ENCODE results near the gene TMEM97.
"Not testable (repeated sequence)": the region's sequence is repeated elsewhere in the genome, so short reads cannot be mapped to it uniquely, and the experiment has no call there.

TMEM97 gene

GRCh38 chr17:28335959-28336871 lies 17.2 kb downstream of the TMEM97 start:
- Histone ChIP-seq H3K27ac (ENCODE audit: low read depth, low read length, severe bottlenecking) (peak overlapping the region; percentile 97), H3K36me3 (ENCODE audit: control insufficient read depth, insufficient read depth, low read length) (peaks cover 44% of the 10 kb centered on the region), H3K4me3 (ENCODE audit: extremely low read depth, insufficient read depth, low read length, poor library complexity, severe bottlenecking) (peak overlapping the region; percentile 90), H3K4me1 (ENCODE audit: control insufficient read depth, insufficient read depth, low read length, poor library complexity, severe bottlenecking) (peaks cover 27% of the 10 kb centered on the region), H3K9me3 (ENCODE audit: control insufficient read depth, low read length) (no peaks in the 10 kb centered on the region)
- 3 to 4% methylated on average over 19 to 28 of the region's 29 CpGs for WGBS, 2 experiments (ENCODE audit: insufficient coverage in 2 of 2)

GRCh38 chr17:28338056-28338768 lies 19.2 kb downstream of the TMEM97 start:
- Histone ChIP-seq H3K27ac (ENCODE audit: low read depth, low read length, severe bottlenecking) (peak overlapping the region; percentile 73), H3K36me3 (ENCODE audit: control insufficient read depth, insufficient read depth, low read length) (peaks cover 63% of the 10 kb centered on the region), H3K9me3 (ENCODE audit: control insufficient read depth, low read length) (no peaks in the 10 kb centered on the region), H3K4me1 (ENCODE audit: control insufficient read depth, insufficient read depth, low read length, poor library complexity, severe bottlenecking) (peaks cover 27% of the 10 kb centered on the region), H3K4me3 (ENCODE audit: extremely low read depth, insufficient read depth, low read length, poor library complexity, severe bottlenecking) (peak overlapping the region; percentile 14)
- WGBS, 2 experiments (ENCODE audit: insufficient coverage in 2 of 2), result 78 to 80% methylated on average over 2 to 3 of the region's 5 CpGs

GRCh38 chr17:28338769-28339212 lies 19.8 kb downstream of the TMEM97 start:
- 82 to 93% methylated on average over 4 to 7 of the region's 8 CpGs for WGBS, 2 experiments (ENCODE audit: insufficient coverage in 2 of 2)
- Histone ChIP-seq H3K4me1 (ENCODE audit: control insufficient read depth, insufficient read depth, low read length, poor library complexity, severe bottlenecking) (peaks cover 27% of the 10 kb centered on the region), H3K27ac (ENCODE audit: low read depth, low read length, severe bottlenecking) (peak overlapping the region; percentile 73), H3K36me3 (ENCODE audit: control insufficient read depth, insufficient read depth, low read length) (peaks cover 67% of the 10 kb centered on the region)
- not testable (repeated sequence) for H3K4me3 ChIP-seq (ENCODE audit: extremely low read depth, insufficient read depth, low read length, poor library complexity, severe bottlenecking); H3K9me3 ChIP-seq (ENCODE audit: control insufficient read depth, low read length)

- no peaks in the 10 kb centered on the region for H3K9me3 ChIP-seq (ENCODE audit: control insufficient read depth, low read length)
- no peak overlapping the region for H3K27ac ChIP-seq (ENCODE audit: low read depth, low read length, severe bottlenecking)
- no peak overlapping the region for H3K4me3 ChIP-seq (ENCODE audit: extremely low read depth, insufficient read depth, low read length, poor library complexity, severe bottlenecking)
- peaks cover 74% of the 10 kb centered on the region for H3K36me3 ChIP-seq (ENCODE audit: control insufficient read depth, insufficient read depth, low read length)
- peaks cover 25% of the 10 kb centered on the region for H3K4me1 ChIP-seq (ENCODE audit: control insufficient read depth, insufficient read depth, low read length, poor library complexity, severe bottlenecking)
- 97 to 100% methylated on average over 9 to 15 of the region's 15 CpGs for WGBS, 2 experiments (ENCODE audit: insufficient coverage in 2 of 2)
These were observed 20.4 kb downstream of the TMEM97 start for GRCh38 chr17:28339431-28339830.

- Histone ChIP-seq H3K36me3 (ENCODE audit: control insufficient read depth, insufficient read depth, low read length) (peaks cover 83% of the 10 kb centered on the region), H3K9me3 (ENCODE audit: control insufficient read depth, low read length) (no peaks in the 10 kb centered on the region), H3K4me1 (ENCODE audit: control insufficient read depth, insufficient read depth, low read length, poor library complexity, severe bottlenecking) (peaks cover 33% of the 10 kb centered on the region), H3K4me3 (ENCODE audit: extremely low read depth, insufficient read depth, low read length, poor library complexity, severe bottlenecking) (no peak overlapping the region), H3K27ac (ENCODE audit: low read depth, low read length, severe bottlenecking) (no peak overlapping the region)
- 97 to 100% methylated on average over 4 of the region's 6 CpGs for WGBS, 2 experiments (ENCODE audit: insufficient coverage in 2 of 2)
These were observed 21.4 kb downstream of the TMEM97 start for GRCh38 chr17:28340374-28340773.

- WGBS, 2 experiments (ENCODE audit: insufficient coverage in 2 of 2), result 93 to 98% methylated on average over 9 to 11 of the region's 11 CpGs
- Histone ChIP-seq H3K4me3 (ENCODE audit: extremely low read depth, insufficient read depth, low read length, poor library complexity, severe bottlenecking) (no peak overlapping the region), H3K9me3 (ENCODE audit: control insufficient read depth, low read length) (no peaks in the 10 kb centered on the region), H3K36me3 (ENCODE audit: control insufficient read depth, insufficient read depth, low read length) (peaks cover 94% of the 10 kb centered on the region), H3K4me1 (ENCODE audit: control insufficient read depth, insufficient read depth, low read length, poor library complexity, severe bottlenecking) (peaks cover 42% of the 10 kb centered on the region), H3K27ac (ENCODE audit: low read depth, low read length, severe bottlenecking) (no peak overlapping the region)
These were observed 22.5 kb downstream of the TMEM97 start for GRCh38 chr17:28341516-28341915.

- Histone ChIP-seq H3K4me1 (ENCODE audit: control insufficient read depth, insufficient read depth, low read length, poor library complexity, severe bottlenecking) (peaks cover 44% of the 10 kb centered on the region), H3K4me3 (ENCODE audit: extremely low read depth, insufficient read depth, low read length, poor library complexity, severe bottlenecking) (no peak overlapping the region), H3K27ac (ENCODE audit: low read depth, low read length, severe bottlenecking) (no peak overlapping the region), H3K9me3 (ENCODE audit: control insufficient read depth, low read length) (no peaks in the 10 kb centered on the region), H3K36me3 (ENCODE audit: control insufficient read depth, insufficient read depth, low read length) (peaks cover 95% of the 10 kb centered on the region)
- 97% methylated on average over 14 of the region's 14 CpGs for WGBS, 2 experiments (ENCODE audit: insufficient coverage in 2 of 2)
These were observed 23.3 kb downstream of the TMEM97 start for GRCh38 chr17:28342313-28342712.

- Histone ChIP-seq H3K9me3 (ENCODE audit: control insufficient read depth, low read length) (no peaks in the 10 kb centered on the region), H3K4me3 (ENCODE audit: extremely low read depth, insufficient read depth, low read length, poor library complexity, severe bottlenecking) (no peak overlapping the region), H3K27ac (ENCODE audit: low read depth, low read length, severe bottlenecking) (no peak overlapping the region), H3K36me3 (ENCODE audit: control insufficient read depth, insufficient read depth, low read length) (peaks cover 97% of the 10 kb centered on the region), H3K4me1 (ENCODE audit: control insufficient read depth, insufficient read depth, low read length, poor library complexity, severe bottlenecking) (peaks cover 41% of the 10 kb centered on the region)
- WGBS, 2 experiments (ENCODE audit: insufficient coverage in 2 of 2), result 95 to 98% methylated on average over 9 to 10 of the region's 10 CpGs
These were observed 24.5 kb downstream of the TMEM97 start for GRCh38 chr17:28343491-28343932.

GRCh38 chr17:28344011-28344410 lies 25.0 kb downstream of the TMEM97 start:
- peaks cover 38% of the 10 kb centered on the region for H3K4me1 ChIP-seq (ENCODE audit: control insufficient read depth, insufficient read depth, low read length, poor library complexity, severe bottlenecking)
- 93 to 100% methylated on average over 8 to 9 of the region's 9 CpGs for WGBS, 2 experiments (ENCODE audit: insufficient coverage in 2 of 2)
- no peaks in the 10 kb centered on the region for H3K9me3 ChIP-seq (ENCODE audit: control insufficient read depth, low read length)
- H3K27ac ChIP-seq (ENCODE audit: low read depth, low read length, severe bottlenecking), result no peak overlapping the region
- H3K36me3 ChIP-seq (ENCODE audit: control insufficient read depth, insufficient read depth, low read length), result peaks cover 97% of the 10 kb centered on the region
- H3K4me3 ChIP-seq (ENCODE audit: extremely low read depth, insufficient read depth, low read length, poor library complexity, severe bottlenecking), result no peak overlapping the region

GRCh38 chr17:28344435-28344901 lies 25.5 kb downstream of the TMEM97 start:
- peaks cover 38% of the 10 kb centered on the region for H3K4me1 ChIP-seq (ENCODE audit: control insufficient read depth, insufficient read depth, low read length, poor library complexity, severe bottlenecking)
- no peaks in the 10 kb centered on the region for H3K9me3 ChIP-seq (ENCODE audit: control insufficient read depth, low read length)
- WGBS, 2 experiments (ENCODE audit: insufficient coverage in 2 of 2), result 97 to 99% methylated on average over 16 to 19 of the region's 19 CpGs
- H3K27ac ChIP-seq (ENCODE audit: low read depth, low read length, severe bottlenecking), result no peak overlapping the region
- peaks cover 97% of the 10 kb centered on the region for H3K36me3 ChIP-seq (ENCODE audit: control insufficient read depth, insufficient read depth, low read length)
- H3K4me3 ChIP-seq (ENCODE audit: extremely low read depth, insufficient read depth, low read length, poor library complexity, severe bottlenecking), result no peak overlapping the region

Measured in mesodermal cell (in vitro differentiated cells).